ENCODE measurements around the gene DSC3. TPM values are rescaled to one million over a fixed set of nuclear protein-coding genes. Genes with fewer than 3 reads are reported as not detected.

Gene DSC3
- under 0.01 and 0.22 TPM in 2 replicates for total RNA-seq

DNA sequence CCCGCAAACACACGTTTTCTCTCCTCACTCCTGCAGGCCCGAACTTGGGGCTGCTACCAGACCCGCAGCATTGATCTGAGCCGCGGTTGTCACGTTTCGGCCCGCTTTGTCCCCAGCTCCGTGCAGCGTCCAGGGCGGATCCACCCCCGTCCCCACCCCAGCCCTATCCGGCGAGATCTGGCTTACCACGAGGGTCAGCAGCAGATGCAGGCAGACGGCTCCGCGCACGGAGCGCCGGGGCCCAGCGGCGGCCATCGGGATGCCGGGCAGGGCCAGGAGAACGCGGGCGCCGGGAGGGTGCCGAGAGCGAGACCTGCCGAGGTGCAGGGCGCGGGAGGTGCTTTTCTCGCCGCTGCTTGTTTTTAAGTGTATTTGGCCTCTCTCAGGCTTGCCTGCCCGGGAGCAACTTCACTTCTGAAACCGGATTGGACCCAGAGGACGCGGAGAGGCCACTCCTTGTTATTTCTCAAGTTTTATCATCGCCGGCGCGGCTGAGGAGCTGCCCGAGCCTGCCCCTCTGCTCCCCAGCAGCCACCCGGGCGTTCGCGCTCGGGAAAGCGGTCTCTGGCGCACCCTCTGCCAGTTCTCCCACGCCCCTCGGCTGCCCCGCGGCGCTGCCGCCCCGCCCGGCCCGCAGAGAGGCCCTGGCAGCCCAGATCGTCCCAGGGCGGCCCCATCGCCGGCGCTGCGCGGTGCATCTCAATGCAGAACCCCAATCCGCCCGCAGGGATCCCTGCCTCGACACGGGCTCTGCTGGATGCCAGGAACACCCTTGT is at the start of gene DSC3:
Gene DSC3, minus strand, starts transcription at position 337 of the 776 bp plus-strand sequence. Its CDS starts 82 bp downstream, at position 255.

Small RNAs within 50 kb of the gene (small RNA-seq; reads per million reads assigned to genes)
- not detected for gene RNU6-857P

Other genes starting within 250 kb of the DSC3 start
- 0.14 TPM in 1 of 2 replicates, not detected in the other for gene DSC2, start 59.7 kb upstream of the DSC3 start, total RNA-seq
- not detected in 2 replicates for gene DSC1, start 120.1 kb upstream of the DSC3 start, total RNA-seq